Measurements from ENCODE around the gene MUCL3. TPM values are rescaled to one million over a fixed set of nuclear protein-coding genes. Genes with fewer than 3 reads are reported as not detected.
"Not testable (repeated sequence)": the region's sequence is repeated elsewhere in the genome, so short reads cannot be mapped to it uniquely, and the experiment has no call there.

MUCL3 gene
- total and polyA plus RNA-seq, 2 of the 8 experiments (the other 6 are each of a cell fraction or from before 2014, with no cell fraction given), result 0.15 to 0.37 TPM

- H4K91ac ChIP-seq (replicated peaks; ENCODE audit: insufficient read length, low read length); H3K18ac ChIP-seq (ENCODE audit: extremely low read depth, low read length); H2BK120ac ChIP-seq (replicated peaks; ENCODE audit: low read depth, low read length); H2BK5ac ChIP-seq (ENCODE audit: low read depth, low read length); H3K79me2 ChIP-seq (ENCODE audit: control insufficient read depth in 1 of 2, insufficient read depth in 2 of 2, low read length in 2 of 2); H2AK5ac ChIP-seq (ENCODE audit: low read depth, low read length); DNase-seq (ENCODE audit: low read depth in 1 of 2, low spot score in 2 of 2); H3K23me2 ChIP-seq (ENCODE audit: low read depth, low read length); H2BK15ac ChIP-seq (ENCODE audit: low read length); H2BK20ac ChIP-seq (ENCODE audit: low read length); H3K23ac ChIP-seq (ENCODE audit: insufficient read length); H4K8ac ChIP-seq (ENCODE audit: extremely low read depth, insufficient read depth, low read length); H4K20me1 ChIP-seq (replicated peaks in 1 of 2; ENCODE audit: control insufficient read depth in 1 of 2, insufficient read depth in 2 of 2, low read length in 2 of 2); H2AFZ ChIP-seq (ENCODE audit: low read length); H3K4me1 ChIP-seq (replicated peaks in 1 of 4; ENCODE audit: control insufficient read depth in 3 of 4, insufficient read depth in 4 of 4, low read length in 3 of 4); H3K9me3 ChIP-seq (ENCODE audit: insufficient read depth in 2 of 2, low read depth in 1 of 2, low read length in 1 of 2); H3K14ac ChIP-seq (ENCODE audit: insufficient read length); H3K4me3 ChIP-seq (ENCODE audit: extremely low read depth in 1 of 4, insufficient read depth in 2 of 4, low read depth in 3 of 4, low read length in 4 of 4); H4K5ac ChIP-seq (ENCODE audit: insufficient read length, low read depth, low read length); H3K27me3 ChIP-seq (replicated peaks in 1 of 4; ENCODE audit: control insufficient read depth in 3 of 4, extremely low read depth in 1 of 4, insufficient read depth in 3 of 4, low read length in 3 of 4); FAIRE-seq; H3K9ac ChIP-seq (replicated peaks in 1 of 4; ENCODE audit: extremely low read depth in 1 of 4, low read depth in 3 of 4, low read length in 3 of 4); H2BK12ac ChIP-seq (ENCODE audit: low read depth, low read length); H3K4me2 ChIP-seq (ENCODE audit: insufficient read depth in 1 of 2, low read depth in 2 of 2, low read length in 2 of 2); H3K27ac ChIP-seq (ENCODE audit: low read depth, low read length); H3K79me1 ChIP-seq (ENCODE audit: low read depth, low read length); H3K4ac ChIP-seq (replicated peaks; ENCODE audit: insufficient read length, low read depth, low read length); H3K56ac ChIP-seq (replicated peaks; ENCODE audit: insufficient read length, low read depth, low read length): not testable (repeated sequence)
- CTCF ChIA-PET (ENCODE audit: partially characterized antibody), result interaction anchor here (0.7 to 16.0 kb wide), 8 partner anchors 9 to 203 kb away, joined by 3 to 285 read pairs (median 4); partner anchors contain the start of genes MUCL3 and VARS2
- POLR2A ChIA-PET (ENCODE audit: partially characterized antibody), result interaction anchor here (1.1 to 3.6 kb wide), 5 partner anchors 8 to 20 kb away, joined by 3 to 22 read pairs (median 4); partner anchors contain the start of gene VARS2
- peaks cover 8 to 47% (median 22%) of the 10 kb centered on the region in 4 experiments; a peak in 7 of 8 replicates for H3K36me3 ChIP-seq (ENCODE audit: control insufficient read depth in 2 of 4, insufficient read depth in 4 of 4, low read length in 3 of 4)
- 88% methylated on average over 4 of the region's 9 CpGs; no CpG with 5 or more reads in 1 of the 2 experiments for WGBS, 2 experiments (ENCODE audit: extremely low coverage in 1 of 2, insufficient coverage in 1 of 2, insufficient read length in 1 of 2, insufficient replicate concordance in 2 of 2, low coverage in 1 of 2, low lambda C conversion rate in 2 of 2, missing lambda C conversion rate in 1 of 2)
These were observed 16.6 kb upstream of the MUCL3 start for GRCh38 chr6:30924040-30924627.

Measured in H1 (cell line).